Measurements from ENCODE around the gene FMN1. TPM values are rescaled to one million over a fixed set of nuclear protein-coding genes. Genes with fewer than 3 reads are reported as not detected.

The FMN1 gene
- total and polyA plus RNA-seq, 10 of the 15 experiments (the other 5 are each of a cell fraction or from before 2014, with no cell fraction given), result 0.05 to 0.16 (median 0.08) TPM; not detected in 4

- ChIA-PET POLR2A (no interaction called here), SMC1A (ENCODE audit: uncharacterized antibody, unreplicated experiment) (interaction anchor here (0.6 kb wide), 1 partner anchor 395 kb away, joined by 3 read pairs; no protein-coding TSS in a partner anchor), CTCF (no interaction called here), RAD21 (ENCODE audit: unreplicated experiment) (no interaction called here)
- TF ChIP-seq LARP7 (IDR thresholded peaks at IDR 0.05), result no peak
- TF ChIP-seq BMI1 (IDR thresholded peaks at IDR 0.05; ENCODE audit: borderline replicate concordance), result no peak
- no peak for TF ChIP-seq NR2C2 (IDR thresholded peaks at IDR 0.05; ENCODE audit: borderline replicate concordance, control insufficient read depth, insufficient read length, low read depth)
- TF ChIP-seq TCF12 (IDR thresholded peaks at IDR 0.05; ENCODE audit: low read depth, low read length), result no peak
- no peak for TF ChIP-seq PKNOX1 (IDR thresholded peaks at IDR 0.05)
- no peak for TF ChIP-seq BCL11A (IDR thresholded peaks at IDR 0.05; ENCODE audit: low read depth, low read length)
- no peak for TF ChIP-seq BCLAF1 (IDR thresholded peaks at IDR 0.05)
- TF ChIP-seq FOXK2 (IDR thresholded peaks at IDR 0.05), result no peak
- H3K4me2 ChIP-seq (ENCODE audit: control insufficient read depth, insufficient read depth), result no peak overlapping the region
- BruUV-seq (replicated peaks), result no TSS peak
- H2AFZ ChIP-seq (ENCODE audit: control insufficient read depth, low read depth, low read length), result no peak overlapping the region
- intact Hi-C loops (cut with micrococcal nuclease; ENCODE audit: unreplicated experiment) (no loop called here), in situ Hi-C loops (cut with MboI) (no loop called here)
- WGBS (ENCODE audit: insufficient coverage, insufficient replicate concordance, low lambda C conversion rate, missing lambda C conversion rate), result 92% methylated on average over 4 of the region's 4 CpGs
- H3K9ac ChIP-seq (ENCODE audit: control insufficient read depth, insufficient read depth, low read length), result no peak overlapping the region
- H3K27me3 ChIP-seq (replicated peaks in 1 of 2; ENCODE audit: control insufficient read depth in 2 of 2, insufficient read depth in 2 of 2, low read length in 1 of 2), result no peaks in the 10 kb centered on the region; a peak in 1 of 4 replicates
- H4K20me1 ChIP-seq (ENCODE audit: control insufficient read depth, insufficient read depth), result no peaks in the 10 kb centered on the region
- H3K9me3 ChIP-seq (replicated peaks; ENCODE audit: control insufficient read depth, insufficient read depth, low read length), result no peaks in the 10 kb centered on the region
- H3K27ac ChIP-seq (ENCODE audit: control insufficient read depth, insufficient read depth), result no peak overlapping the region
- DNase-seq (ENCODE audit: low read depth, low spot score) (no peak), ATAC-seq (no peak), FAIRE-seq (no peak)
- H3K4me1 ChIP-seq (ENCODE audit: control insufficient read depth, insufficient read depth, low read length), result no peaks in the 10 kb centered on the region
- H3K36me3 ChIP-seq (ENCODE audit: control insufficient read depth in 2 of 2, insufficient read depth in 2 of 2, low read length in 1 of 2), result no peaks in the 10 kb centered on the region
- H3K4me3 ChIP-seq, result no peak overlapping the region
- no peaks in the 10 kb centered on the region for H3K79me2 ChIP-seq (ENCODE audit: control insufficient read depth, insufficient read depth, low read length)
These were observed 342.5 kb downstream of the FMN1 start for GRCh38 chr15:32852017-32852416.

Measured in GM12878 (cell line).